ENCODE results near the gene KCNH4.

GRCh38 chr17:42136654-42137051 is 44.3 kb downstream of the KCNH4 start:
- TF ChIP-seq CTCF (IDR thresholded peaks at IDR 0.05) (no peak), POLR2A (IDR thresholded peaks at IDR 0.05) (no peak), EP300 (IDR thresholded peaks at IDR 0.05) (no peak)

Measured in tibial nerve (tissue), 4 donors.